Stimulated activated CD8-positive, alpha-beta memory T cell treated with anti-CD3 and anti-CD28 coated beads, Interleukin-15, amount 100 ng/mL, for 48 hours (primary cell): ENCODE results near the gene GPC5.
"Not testable (repeated sequence)": the region's sequence is repeated elsewhere in the genome, so short reads cannot be mapped to it uniquely, and the experiment has no call there.

Source experiments
- DNase-seq, 2 donors: peaks; one replicate each; pipeline ENCODE4 v3.0.0-alpha.2; 2020; ENCODE audit warnings: low read depth in 2 of 2

The GPC5 gene

DNA sequence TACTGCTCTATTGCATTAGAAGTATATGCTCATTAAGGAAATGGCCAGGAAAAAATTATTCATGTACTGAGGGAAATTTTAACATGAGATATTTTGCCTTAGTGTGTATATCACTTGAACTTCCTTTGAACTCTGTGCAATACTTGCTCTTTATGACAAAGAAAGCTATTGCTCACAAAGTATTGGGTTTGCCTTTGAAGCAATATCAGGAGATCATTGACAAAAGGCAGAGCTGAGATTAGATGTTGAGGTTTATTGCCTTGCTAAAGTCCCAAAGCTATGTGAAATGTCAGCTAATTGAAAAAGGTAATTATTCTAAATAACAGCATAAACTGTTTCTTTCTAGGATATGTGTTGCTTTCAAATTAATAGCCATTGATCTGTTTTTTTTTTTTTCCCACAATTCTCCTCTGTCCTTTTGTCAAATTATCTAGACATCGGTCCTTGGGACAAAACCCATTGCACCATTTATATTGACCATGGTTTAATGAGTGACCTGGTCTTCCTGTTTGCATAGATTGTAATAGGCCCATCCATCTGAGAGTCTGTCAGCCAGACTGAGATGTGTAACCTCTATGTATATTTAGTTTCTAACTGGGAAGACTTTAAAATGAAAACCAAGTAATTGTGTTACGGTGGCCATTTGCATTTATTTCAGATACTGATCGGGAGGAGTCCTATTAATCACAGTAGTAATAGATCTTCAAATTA, 1075.5 kb downstream of the GPC5 start:
- DNase-seq, result no peak

DNA sequence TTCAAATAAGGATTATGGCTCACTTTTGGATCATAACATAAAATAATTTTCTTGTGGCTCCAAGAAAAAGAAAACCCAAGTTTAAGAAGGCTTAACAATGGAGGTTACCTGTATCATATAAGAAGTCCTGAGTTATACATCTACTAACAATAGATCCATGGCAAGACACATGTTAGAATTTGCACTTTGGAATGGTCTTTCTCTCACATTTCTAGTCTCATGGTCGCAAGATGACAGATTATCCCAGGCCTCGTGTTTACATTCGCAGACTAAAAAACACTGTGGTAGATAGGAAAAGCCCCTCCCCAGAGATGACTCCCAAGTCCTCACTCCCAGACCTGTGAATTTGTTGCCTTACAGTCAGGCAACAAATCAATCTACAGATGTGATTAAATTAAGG, 1082.0 kb downstream of the GPC5 start:
- DNase-seq, result no peak

DNA sequence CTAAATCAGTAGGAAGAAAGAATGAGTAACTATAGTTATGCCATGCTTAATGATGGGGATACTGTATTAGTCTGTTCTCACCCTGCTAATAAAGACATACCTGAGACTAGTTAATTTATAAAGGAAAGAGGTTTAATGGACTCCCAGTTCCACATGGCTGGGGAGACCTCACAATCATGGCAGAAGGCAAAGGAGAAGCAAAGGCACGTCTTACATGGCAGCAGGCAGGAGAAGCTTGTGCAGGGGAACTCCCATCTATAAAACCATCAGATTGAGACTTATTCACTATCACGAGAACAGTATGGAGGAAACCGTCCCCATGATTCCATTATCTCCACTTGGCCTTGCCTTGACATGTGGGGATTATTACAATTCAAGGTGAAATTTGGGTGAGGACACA, 1084.4 kb downstream of the GPC5 start:
- not testable (repeated sequence) for DNase-seq

DNA sequence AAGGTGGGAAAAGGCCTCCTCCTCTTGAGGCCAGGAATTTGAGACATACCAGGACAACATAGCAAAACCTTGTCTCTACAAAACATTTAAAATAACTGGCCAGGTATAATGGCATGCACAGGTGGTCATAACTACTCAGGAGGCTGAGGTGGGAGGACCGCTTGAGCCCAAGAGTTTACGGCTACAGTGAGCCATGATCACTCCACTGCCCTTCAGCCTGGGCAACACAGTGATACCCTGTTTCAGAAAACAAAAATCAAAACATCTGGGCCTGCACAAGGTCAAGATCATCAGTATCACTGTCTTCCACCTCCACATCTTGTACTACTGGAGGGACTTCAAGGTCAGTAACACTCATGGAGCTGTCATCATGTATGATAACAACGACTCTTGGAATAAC, 1085.5 kb downstream of the GPC5 start:
- DNase-seq, result no peak

DNA sequence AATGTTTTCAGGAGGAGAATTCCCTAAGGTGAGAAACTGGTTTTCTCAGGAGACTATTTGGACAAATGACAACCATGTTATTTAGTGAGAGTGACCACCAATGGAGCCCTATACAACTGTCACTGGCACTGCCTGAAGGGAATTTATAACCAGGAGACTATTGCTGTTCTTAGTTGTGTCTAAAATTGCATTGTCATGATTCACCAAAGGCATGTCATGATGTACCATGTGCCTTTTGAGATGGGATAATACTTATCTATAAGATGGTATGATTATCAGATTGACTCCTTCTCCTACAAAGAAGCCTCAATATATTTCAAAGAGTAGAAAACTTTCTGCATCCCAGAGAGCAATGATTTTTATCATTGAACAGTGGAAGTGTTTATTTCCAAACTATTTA, 1088.8 kb downstream of the GPC5 start:
- DNase-seq, result no peak

DNA sequence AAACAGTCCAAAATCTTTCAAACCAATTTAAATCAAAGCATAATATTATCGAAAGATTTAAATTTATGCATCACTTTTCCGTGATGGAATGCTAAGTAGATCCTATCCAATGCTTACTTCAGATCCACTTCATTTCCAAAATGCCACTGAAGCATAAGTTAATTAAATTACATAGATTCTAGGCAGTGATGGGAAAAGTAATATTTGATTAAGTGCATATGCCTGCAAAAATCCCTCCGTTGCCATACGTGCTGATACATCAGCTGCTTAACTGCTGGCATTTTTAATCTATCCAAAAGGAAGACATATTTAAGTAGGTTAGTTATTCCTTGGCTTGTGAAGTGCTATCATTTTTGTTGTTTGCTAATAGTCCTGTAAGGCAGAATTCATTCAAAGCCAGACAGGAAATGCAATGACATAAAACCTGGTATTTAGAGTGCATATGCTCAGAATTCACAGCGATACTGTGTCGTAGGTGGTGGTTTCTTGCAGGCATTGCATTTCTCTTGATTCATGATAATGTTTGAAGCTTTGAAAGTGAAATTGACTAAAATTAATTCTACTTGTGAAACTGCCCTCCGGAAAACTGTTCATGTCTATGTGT, 1089.9 kb downstream of the GPC5 start:
- DNase-seq, result no peak

DNA sequence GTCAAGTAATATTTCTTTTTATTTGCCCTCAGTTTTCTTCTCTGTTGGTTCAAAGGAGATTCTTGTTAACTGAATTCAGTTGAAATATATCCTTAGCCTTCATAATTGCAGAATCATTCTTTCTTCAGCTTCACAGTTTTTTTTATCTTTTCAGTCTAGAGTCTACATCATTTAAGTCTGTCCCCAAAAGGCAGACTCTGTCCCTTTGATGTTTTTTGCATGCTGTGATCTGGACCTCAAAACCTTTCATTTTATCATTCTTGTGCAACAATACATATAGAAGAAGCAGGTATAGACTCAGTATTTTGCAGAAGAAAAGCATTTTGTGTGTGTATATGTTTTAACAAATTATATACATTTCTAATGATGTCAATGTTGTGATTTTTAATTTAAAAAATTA, 1093.4 kb downstream of the GPC5 start:
- DNase-seq, result no peak

DNA sequence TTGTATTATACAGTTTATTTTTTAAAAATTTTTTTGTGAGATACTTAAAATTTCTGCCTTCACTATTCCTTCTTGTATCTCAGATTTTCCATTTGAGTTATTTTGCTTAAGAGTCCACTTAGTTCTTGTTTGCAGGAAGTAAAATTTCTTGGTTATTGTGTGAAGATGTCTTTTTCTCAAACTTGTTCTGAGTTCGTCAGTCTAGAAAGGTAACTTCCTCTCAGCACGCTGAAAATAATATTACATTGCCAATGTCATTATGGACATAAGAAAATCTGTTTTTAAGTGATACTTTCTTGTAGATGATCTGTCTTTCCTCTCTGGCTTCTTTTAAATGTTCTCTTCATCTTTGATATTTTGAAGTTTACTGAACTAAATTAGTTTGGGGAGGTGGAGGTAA, 1096.5 kb downstream of the GPC5 start:
- DNase-seq, result no peak

DNA sequence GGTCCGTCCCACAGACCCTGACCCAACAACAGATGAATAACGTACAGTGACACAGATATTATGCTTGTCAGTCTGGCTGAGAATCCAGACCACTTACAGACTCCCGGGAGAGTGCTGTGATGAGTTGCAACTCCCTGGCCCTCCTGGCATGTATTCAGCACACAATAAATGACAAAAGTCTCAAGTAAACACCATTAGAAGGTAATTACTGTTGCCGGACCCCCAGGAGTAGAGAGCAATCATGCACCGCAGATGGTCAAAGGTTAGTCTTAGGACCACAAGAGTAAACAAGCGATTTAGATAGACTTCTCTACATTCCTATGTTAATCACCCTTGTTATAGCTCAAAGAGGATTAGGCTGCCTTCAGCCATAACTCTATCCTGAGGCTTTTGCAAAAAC, 1101.8 kb downstream of the GPC5 start:
- DNase-seq, result no peak

DNA sequence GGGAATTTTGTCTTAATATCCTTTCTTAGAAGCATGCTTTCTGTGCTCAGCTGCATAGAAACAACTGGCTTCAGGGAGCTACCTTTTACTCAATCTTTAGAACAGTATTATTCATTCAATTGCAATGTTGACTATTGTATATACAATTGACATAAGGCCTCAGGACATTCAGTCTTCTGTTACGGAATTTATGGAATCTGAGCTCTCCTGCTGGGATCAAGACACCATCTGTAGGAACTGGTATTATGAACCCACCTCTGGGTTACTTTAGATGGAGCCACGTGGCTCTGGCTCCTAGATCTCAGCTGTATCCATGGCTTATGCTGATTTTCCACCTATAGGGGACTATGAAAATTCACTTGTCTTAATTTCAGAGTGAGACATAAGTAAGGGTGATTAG, 1112.0 kb downstream of the GPC5 start:
- no peak for DNase-seq

DNA sequence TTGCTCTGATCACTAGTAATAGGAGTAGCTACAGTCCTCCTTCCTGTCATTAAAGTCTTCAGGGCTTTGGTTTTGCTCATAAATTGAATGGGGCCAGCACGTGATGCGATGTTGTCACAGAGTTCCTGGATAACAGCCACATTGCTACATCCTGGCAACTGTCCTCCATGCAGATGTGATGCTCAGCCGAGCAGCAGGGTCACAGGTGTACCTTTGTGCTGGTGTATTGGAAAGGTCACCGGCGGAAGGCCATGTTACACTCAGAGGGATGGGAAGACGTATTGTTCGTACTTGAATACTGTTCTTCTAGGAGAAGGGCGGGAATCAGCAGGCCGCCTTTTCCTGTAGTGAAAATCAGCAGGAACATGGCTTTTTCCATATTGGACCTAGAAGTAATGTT, 1114.4 kb downstream of the GPC5 start:
- no peak for DNase-seq

DNA sequence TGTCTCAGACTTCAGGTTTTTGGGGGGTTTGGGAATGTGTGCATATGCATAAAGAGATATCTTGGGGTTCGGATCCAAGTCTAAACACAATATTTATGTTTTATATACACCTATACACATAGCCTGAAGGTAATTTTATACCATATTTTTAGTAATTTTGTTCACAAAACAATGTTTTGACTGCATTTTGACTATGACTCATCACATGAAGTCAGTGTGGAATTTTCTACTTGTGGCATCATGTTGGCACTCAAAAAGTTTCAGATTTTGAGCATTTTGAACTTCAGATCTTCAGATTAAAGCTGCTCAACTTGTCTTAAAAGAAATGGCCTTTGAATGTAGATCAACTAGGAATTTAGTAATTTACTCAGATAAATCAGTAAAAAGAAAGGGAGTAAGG, 1115.3 kb downstream of the GPC5 start:
- DNase-seq, result no peak

DNA sequence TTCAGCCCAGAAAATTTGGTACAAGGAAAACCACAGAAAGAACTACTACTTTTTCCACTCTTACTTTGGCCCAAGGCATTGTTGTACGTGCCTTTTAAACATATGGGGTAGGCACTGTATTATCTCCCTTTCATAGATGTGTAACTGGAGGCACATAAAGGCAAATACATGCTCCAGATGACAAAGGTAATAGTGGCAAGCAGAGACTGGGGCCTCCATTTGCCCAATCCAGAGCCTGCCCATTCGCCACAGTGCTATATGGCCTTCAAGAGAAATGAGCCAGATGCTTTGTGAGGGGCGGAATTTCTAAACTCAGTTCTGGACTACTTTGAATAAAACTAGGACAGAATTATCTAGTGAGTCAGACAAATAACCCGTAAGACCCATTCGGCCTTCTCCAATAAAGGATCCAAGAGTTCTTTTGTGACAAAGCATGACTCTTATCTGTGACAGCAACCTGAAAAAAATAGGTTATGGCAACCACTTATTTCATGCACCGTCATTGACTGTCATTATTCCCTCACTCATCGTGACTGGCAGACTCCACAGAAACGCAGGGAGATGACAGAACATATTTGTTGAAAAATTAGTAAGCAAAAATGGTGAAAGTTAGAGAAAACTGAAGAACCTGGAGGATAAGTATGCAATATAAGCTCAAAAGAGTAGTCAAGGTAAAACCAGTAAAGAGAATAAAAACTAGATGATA, 1116.2 kb downstream of the GPC5 start:
- no peak for DNase-seq

DNA sequence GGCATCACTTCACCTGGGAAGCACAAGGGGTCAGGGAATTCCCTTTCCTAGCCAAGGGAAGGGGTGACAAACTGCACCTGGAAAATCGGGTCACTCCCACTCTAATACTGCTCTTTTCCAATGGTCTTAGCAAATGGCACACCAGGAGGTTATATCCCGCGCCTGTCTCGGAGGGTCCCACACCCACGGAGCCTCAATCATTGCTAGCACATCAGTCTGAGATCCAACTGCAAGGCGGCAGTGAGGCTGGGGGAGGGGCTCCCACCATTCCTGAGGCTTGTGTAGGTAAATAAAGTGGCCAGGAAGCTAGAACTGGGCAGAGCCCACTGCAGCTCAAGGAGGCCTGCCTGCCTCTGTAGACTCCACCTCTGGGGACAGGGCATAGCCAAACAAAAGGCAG, 1118.5 kb downstream of the GPC5 start:
- DNase-seq, result not testable (repeated sequence)

DNA sequence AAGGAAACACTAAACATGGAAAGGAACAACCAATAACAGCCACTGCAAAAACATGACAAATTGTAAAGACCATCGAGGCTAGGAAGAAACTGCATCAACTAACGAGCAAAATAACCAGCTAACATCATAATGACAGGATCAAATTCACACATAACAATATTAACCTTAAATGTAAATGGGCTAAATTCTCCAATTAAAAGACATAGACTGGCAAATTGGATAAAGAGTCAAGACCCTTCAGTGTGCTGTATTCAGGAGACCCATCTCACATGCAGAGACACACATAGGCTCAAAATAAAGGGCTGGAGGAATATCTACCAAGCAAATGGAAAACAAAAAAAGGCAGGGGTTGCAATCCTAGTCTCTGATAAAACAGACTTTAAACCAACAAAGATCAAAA, 1120.2 kb downstream of the GPC5 start:
- not testable (repeated sequence) for DNase-seq

DNA sequence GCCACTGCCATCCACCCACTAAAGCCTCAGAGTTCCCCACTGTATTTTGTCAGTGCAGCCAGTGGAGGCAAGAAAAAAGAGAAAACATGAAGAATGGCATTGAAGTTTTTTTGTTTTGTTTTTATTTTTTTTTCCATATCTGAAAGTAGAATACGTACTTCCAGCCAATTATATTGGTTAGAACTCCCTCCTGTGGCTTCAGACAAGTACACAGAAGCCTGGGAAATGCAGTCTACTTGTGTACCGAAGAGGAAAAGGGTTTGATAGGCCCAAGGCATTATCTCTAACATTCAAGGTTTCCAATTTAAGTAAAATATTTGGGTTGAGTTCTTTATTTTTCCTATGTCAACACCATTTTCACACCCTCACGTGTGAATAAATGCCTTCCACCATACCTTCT, 1131.9 kb downstream of the GPC5 start:
- DNase-seq, result no peak

DNA sequence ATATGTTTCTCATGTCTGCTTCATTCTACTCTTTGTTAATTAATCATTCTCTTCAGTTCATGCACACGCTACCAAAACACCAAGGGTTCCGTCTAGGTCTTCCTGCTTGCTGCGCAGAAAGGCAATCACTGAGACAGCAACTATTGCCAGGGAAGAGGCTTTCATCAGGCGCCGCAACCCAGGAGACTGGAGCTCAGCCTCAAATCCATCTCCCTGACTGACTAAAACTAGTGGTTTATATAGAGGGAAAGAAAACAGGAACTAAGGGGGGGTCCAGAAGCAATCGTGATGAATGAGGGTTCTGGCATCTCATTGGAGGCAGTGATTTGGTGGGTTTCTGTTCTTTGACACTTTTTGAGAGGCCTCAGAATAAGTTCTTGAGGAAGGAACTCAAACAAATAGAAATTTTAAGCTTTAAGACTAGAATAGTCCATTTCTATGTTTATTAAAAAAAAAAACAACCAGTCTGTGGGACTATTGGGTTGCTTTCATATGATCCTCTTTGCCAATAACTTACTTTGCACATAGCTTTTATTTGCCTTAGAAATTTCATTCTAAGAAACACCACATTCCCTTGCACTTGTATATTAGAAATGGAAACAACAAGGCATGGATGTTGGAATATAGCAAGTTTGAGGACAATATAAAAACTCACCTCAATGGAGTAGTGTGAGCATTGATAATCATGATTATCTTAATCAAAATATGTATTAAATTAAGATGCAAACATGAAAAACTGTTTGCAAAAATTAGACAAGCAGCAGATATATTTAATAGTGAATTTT, 1137.0 kb downstream of the GPC5 start:
- no peak for DNase-seq

DNA sequence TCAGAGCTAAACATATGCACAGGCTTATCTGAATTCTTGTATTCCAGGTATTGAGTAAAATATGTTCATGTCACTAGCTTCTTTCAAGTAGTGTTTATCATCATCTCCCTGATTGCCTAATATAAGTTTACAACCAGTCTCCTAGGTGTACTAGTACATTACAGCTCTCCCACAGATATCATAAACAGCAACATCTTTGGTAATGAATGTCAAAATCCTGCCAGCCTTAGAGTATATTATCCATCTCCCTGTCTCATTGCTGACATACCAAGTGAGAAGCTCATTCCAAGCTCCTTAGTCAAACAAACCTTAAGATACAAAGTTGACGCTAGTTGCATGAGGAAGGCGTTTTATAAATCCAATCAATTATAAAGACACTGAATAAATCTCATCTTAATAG, 1139.0 kb downstream of the GPC5 start:
- no peak for DNase-seq

DNA sequence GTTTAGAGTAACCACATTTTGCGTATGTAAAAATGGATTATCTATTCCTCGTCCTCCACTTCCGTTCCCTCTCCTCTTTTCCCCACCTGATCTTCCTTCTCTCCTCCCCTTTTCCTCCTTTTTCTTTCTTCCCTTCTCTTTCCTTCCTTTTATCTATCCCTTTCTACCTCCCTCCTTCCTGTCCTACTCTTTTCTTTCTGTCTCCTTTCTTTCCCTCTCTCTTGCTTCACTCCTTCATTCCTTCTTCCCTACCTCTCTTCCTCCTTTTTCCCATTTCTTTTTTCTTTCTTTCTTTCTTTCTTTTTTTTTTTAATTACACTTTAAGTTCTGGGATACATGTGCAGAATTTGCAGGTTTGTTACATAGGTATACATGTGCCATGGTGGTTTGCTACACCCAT, 1139.7 kb downstream of the GPC5 start:
- DNase-seq, result no peak

DNA sequence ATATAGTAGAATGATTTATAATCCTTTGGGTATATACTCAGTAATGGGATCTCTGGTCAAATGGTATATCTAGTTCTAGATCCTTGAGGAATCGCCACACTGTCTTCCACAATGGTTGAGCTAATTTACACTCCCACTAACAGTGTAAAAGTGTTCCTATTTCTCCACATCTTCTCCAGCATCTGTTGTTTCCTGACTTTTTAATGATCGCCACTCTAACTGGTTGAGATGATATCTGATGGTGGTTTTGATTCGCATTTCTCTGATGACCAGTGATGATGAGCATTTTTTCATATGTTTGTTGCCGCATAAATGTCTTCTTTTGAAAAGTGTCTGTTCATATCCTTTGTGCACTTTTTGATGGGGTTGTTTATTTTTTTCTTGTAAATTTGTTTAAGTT, 1140.7 kb downstream of the GPC5 start:
- not testable (repeated sequence) for DNase-seq

DNA sequence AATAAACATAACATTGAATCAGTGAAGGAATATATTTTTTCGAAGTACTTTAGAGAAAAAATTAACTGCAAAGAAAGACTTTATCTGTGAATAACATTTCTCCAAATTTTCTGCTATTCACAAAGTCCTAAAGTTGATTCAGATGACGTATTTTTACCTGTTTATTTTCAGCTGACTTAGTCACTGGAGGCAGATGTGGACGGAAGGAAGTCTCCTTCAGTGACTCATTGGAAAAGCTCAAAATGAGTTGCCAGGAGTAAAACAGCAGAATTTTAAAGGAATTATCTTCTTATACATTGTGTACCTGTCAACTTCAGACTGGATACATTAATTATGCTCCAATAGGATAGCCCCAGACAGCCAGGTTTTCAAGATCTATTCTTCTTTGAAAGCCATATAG, 1148.8 kb downstream of the GPC5 start:
- no peak for DNase-seq

DNA sequence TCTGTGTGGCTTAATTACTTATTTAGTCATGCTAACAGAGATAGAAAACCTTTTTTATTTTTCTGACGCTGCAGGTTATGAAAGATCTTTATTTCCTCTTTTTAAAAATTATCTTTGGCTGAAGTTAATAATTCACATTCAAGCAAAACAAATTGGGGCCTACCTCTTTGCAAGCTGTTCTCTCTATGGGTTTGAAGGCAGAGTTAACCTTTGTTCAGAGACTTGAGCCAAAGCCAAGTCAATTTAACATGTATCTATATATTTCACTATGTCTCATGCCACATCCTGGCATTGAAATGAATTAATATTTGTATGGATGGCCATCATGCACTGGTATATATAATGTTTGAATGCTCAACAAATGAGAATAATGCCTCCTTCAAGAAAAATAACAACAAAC, 1150.9 kb downstream of the GPC5 start:
- DNase-seq, result no peak
